Subcutaneous abdominal adipose tissue (tissue), 5 donors: ENCODE results near the gene GALNT12.

Experiments used
- H3K27ac ChIP-seq: one replicate; pipeline ENCODE4 v1.7.0; 2013; ENCODE audit warnings: low read depth, mild to moderate bottlenecking, inconsistent platforms, low read length, moderate library complexity
- H3K27me3 ChIP-seq, 5 donors: one replicate each; pipeline ENCODE4 v1.7.0; 2013; ENCODE audit warnings: low read length in 5 of 5, inconsistent platforms in 1 of 5; ENCODE audit not compliant: control insufficient read depth in 5 of 5, insufficient read depth in 4 of 5
- H3K36me3 ChIP-seq, 5 donors: one replicate each; pipeline ENCODE4 v1.7.0; 2013; ENCODE audit warnings: low read length in 5 of 5; ENCODE audit not compliant: control insufficient read depth in 5 of 5, insufficient read depth in 5 of 5
- H3K4me1 ChIP-seq, 5 donors: one replicate each; pipeline ENCODE4 v1.7.0; 2013; ENCODE audit warnings: low read length in 5 of 5, mild to moderate bottlenecking in 3 of 5, moderate library complexity in 1 of 5; ENCODE audit not compliant: control insufficient read depth in 5 of 5, insufficient read depth in 5 of 5
- H3K4me3 ChIP-seq, 5 donors: one replicate each; pipeline ENCODE4 v1.7.0; 2013; ENCODE audit warnings: low read length in 5 of 5, low read depth in 1 of 5
- H3K9ac ChIP-seq, 5 donors: one replicate each; pipeline ENCODE4 v1.7.0; 2013; ENCODE audit warnings: low read length in 5 of 5, mild to moderate bottlenecking in 4 of 5, moderate library complexity in 3 of 5
- H3K9me3 ChIP-seq, 5 donors: one replicate each; pipeline ENCODE4 v1.7.0; 2013; ENCODE audit warnings: low read length in 5 of 5; ENCODE audit not compliant: control insufficient read depth in 5 of 5
- donor health status: healthy.
- donor health status: healthy.
- donor health status: healthy.
- donor health status: healthy.
- donor health status: healthy.

Gene GALNT12

DNA sequence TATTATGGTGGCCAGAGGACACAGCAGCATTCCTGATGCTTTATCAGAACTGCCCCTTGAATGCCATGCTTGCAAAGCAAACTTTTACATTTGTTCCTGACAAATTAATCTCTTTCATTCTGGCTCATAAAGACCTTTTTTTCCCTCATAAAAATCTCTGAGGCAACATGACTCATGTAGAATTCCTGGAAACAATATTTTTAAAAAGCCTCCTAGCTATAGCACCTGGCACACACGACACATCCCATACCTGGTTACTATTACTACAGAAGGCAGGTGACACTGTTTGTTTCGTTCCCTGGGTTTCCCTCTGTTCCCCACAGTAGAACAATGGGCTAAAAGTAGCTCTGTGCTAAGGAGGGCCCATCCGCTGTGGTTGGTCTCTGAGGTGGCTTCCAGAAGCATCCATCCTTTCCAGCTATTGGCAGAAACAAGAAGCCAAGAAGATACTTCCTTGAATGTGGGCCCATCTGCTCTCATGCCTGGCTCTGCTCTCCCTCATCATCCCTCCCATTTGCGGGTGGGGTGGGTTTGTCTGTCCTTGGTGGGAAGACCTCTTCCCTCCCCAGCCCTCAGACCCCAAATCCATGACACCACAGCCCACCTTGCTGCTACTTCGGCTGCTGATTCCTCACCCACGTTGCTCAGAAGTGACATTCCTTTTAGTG, 59.1 kb downstream of the GALNT12 start:
- Histone ChIP-seq H3K4me1 (peaks cover 37 to 88% (median 75%) of the 10 kb centered on the region in 5 donors), H3K36me3 (no peaks in the 10 kb centered on the region), H3K27me3 (no peaks in the 10 kb centered on the region), H3K9me3 (no peaks in the 10 kb centered on the region), H3K9ac (no peak overlapping the region), H3K4me3 (peak overlapping the region in 2 of 5 donors; percentile 3 to 11), H3K27ac (peak overlapping the region; percentile 89)

DNA sequence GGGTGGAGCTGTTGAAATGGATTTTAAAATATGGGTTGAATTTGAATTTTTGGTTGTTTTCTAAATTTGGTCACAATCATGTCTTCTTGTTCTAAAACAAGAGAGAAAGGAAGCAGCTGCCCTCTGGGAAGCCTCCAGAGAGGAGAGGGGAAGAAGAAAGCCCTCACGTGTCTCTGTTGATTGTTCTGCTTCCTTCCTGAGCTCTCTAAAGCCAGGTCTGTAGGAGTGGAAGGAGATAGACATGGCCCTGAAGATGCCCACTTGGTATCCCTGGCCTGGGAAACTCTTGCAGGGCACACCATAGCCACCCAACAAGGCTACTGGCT, 59.6 kb downstream of the GALNT12 start:
- H3K4me3 ChIP-seq: peak overlapping the region in 3 of 5 donors; percentile 11 to 40 (median 24)
- H3K4me1 ChIP-seq: peaks cover 33 to 85% (median 70%) of the 10 kb centered on the region in 5 donors
- H3K9ac ChIP-seq: peak overlapping the region in 1 of 5 donors; percentile 1
- no peaks in the 10 kb centered on the region for H3K36me3 ChIP-seq
- H3K27ac ChIP-seq: peak overlapping the region; percentile 89
- no peaks in the 10 kb centered on the region for H3K9me3 ChIP-seq
- H3K27me3 ChIP-seq: no peaks in the 10 kb centered on the region

DNA sequence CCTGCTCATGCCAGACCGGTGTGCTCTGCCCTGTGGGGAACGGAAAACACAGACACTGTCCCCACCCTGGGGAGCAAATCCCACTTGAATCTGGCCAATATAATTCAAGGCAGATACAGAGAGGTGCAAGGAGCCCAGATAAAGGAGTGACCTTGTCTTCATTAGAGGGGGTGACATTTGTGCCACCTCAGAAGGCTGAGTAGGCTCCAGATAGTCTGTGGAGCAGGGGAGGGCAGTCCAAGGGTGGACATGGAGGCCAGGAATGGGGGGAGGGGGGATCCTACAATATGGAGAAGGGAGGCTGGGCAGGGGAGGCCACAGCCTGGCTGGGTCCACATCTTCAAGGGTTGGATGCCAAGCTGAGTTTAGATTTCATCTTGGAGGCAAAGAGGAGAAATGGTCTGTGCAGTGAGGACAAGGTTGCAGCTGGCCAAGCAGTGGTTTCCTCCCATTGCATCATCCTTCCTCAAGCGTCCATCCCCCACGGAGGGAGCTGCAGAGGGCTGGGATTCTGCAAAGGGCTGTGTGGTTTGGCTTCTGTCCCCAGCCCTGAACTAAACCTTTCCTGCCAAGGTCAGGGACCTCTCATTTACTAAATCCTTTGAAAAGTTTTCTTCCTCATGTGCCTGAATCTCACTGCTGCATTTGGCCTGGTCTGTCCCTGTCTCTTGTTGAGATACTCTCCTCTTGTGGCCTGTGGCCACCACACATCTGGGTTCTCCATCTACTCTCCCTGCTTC, 60.1 kb downstream of the GALNT12 start:
- no peaks in the 10 kb centered on the region for H3K9me3 ChIP-seq
- peak overlapping the region in 1 of 5 donors; percentile 1 for H3K9ac ChIP-seq
- peak overlapping the region in 2 of 5 donors; percentile 24 to 40 for H3K4me3 ChIP-seq
- H3K36me3 ChIP-seq: no peaks in the 10 kb centered on the region
- H3K4me1 ChIP-seq: peaks cover 29 to 81% (median 65%) of the 10 kb centered on the region in 5 donors
- H3K27me3 ChIP-seq: no peaks in the 10 kb centered on the region
- H3K27ac ChIP-seq: peak overlapping the region; percentile 89

DNA sequence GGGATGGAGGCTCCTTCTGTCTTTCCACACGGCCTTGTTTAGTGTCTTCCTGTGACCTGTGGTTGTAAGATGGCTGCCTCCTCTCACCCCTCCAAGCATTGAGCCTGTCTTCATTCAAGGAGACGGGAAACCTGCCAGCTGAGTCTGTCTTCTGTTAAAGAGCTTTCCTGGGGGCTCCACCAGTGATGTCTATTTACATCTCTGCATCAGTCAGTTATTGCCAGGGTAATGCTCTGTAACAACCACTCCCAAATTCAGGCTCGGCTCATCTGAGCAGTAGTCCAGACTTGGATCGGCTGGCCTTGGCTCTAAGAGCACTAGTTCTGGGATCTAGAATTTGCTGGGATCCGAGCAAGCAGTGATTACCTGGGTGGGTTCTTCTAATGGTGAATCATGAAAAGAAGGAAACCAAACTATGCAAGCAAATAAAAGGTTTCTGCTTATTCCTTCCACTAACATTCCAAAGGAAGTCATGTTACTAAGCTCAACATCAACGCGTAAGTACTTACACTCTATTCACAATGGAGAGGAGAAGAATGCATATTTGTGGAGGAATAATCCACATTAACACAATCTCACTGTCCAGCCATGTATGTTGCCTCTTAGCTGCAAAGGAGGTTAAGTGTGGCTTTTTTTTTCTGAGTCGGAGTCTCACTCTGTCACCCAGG, 61.7 kb downstream of the GALNT12 start:
- Histone ChIP-seq H3K27me3 (no peaks in the 10 kb centered on the region), H3K4me1 (peaks cover 22 to 82% (median 65%) of the 10 kb centered on the region in 5 donors), H3K4me3 (no peak overlapping the region), H3K9me3 (no peaks in the 10 kb centered on the region), H3K27ac (no peak overlapping the region), H3K36me3 (no peaks in the 10 kb centered on the region), H3K9ac (no peak overlapping the region)

DNA sequence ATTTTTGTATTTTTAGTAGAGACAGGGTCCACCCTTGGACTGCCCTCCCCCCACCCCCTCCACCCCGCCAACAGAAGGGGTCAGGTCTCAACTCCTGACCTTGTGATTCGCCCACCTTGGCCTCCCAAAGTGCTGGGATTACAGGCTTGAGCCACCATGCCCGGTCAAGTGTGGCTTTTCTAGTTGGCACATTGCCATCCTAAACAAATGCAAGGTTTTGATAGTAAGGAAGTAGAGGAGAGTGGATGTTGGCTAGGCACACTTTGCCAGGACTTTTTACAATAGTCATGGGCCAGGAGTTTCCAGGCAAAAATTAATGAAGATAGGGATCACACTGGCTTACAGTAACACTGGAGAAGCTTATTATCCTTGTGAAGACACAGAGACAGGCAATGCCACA, 62.4 kb downstream of the GALNT12 start:
- no peak overlapping the region for H3K9ac ChIP-seq
- peak overlapping the region; percentile 20 for H3K27ac ChIP-seq
- H3K4me3 ChIP-seq: no peak overlapping the region
- H3K9me3 ChIP-seq: no peaks in the 10 kb centered on the region
- no peaks in the 10 kb centered on the region for H3K27me3 ChIP-seq
- peaks cover 16 to 80% (median 65%) of the 10 kb centered on the region in 5 donors for H3K4me1 ChIP-seq
- H3K36me3 ChIP-seq: no peaks in the 10 kb centered on the region

DNA sequence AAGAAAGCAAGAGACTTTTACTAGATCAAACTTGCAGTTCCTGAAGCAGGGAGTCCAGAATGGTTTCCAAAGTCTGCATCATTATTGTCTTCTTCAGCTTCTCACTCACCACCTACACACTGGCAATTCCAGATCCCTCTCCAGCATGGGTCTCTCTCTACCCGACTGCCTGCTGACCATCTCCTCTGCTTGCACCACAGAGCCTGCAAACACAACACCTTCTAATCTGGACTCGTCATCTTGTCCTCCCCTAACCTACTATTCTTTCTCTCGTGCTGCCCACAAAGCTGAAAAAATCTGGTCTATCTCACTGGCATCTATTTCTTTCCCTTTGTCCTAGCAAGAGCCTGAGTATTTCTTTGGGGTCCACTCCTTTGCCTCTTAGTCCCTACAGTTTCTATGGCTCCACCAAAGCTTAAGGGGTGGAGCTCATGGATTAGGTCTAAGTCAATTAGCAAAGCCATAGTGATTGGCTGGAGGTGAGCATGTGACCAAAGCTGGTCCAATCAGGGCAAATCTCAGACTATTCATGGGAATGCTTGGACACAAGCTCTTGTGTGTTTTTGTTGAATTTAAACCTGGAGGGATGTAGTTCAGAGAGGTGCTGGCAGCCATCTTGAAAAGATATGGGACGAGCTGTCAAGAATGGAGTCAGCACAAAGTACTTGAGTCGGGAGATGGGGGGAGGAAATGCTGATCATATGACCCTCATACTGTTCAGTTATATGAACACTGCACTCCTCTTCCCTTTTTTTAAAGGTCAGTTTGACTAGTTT, 63.5 kb downstream of the GALNT12 start:
- Histone ChIP-seq H3K4me1 (peaks cover 16 to 69% (median 58%) of the 10 kb centered on the region in 5 donors), H3K27ac (no peak overlapping the region), H3K9ac (no peak overlapping the region), H3K27me3 (no peaks in the 10 kb centered on the region), H3K4me3 (no peak overlapping the region), H3K9me3 (no peaks in the 10 kb centered on the region), H3K36me3 (no peaks in the 10 kb centered on the region)

DNA sequence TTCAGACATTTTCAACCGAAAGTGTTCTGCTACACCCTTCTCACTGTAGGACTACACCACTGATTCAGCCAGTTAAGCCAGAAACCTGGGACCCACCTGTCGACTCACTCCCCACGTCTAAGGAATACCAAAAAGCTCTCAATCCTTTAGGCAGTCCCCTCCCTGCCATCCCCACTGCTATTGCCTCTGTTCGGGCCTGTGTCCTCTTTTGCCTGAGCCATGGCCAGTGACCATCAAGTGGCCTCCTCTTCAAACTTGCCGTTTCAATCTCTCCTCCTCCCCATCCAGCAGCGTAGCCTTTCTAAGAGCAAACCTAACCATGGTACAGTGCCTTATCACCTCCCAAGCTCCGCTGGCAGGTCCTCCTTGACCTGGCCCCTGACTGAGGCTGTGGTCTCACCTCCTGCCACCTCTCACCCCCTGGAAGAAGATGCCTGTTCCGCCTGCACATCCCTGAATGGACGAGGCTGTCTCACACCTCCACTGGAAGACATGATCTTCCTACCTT, 64.1 kb downstream of the GALNT12 start:
- Histone ChIP-seq H3K36me3 (no peaks in the 10 kb centered on the region), H3K27me3 (no peaks in the 10 kb centered on the region), H3K9me3 (no peaks in the 10 kb centered on the region), H3K9ac (no peak overlapping the region), H3K27ac (no peak overlapping the region), H3K4me1 (peaks cover 16 to 63% (median 53%) of the 10 kb centered on the region in 5 donors), H3K4me3 (no peak overlapping the region)

DNA sequence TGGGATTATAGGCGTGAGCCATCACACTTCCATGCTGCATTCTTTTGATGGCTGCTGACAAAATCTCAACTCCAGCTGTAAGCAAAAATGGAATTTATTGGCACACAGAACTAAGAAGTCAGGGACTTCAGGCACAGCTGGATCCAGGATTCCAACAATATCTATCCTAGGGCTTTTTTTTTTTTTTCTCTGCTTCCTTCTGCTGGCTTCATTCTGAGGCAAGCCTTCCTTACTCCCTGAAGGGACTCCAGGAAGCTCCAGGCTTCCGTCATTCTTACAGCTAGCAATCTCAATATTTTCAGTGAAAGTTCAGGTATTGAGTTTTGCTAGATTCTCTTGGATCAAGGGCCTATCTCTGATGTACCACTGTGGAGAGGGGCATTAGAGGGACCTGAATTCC, 66.1 kb downstream of the GALNT12 start:
- Histone ChIP-seq H3K9me3 (no peaks in the 10 kb centered on the region), H3K27ac (peak overlapping the region; percentile 16), H3K9ac (no peak overlapping the region), H3K4me3 (no peak overlapping the region), H3K4me1 (peaks cover 6 to 47% (median 38%) of the 10 kb centered on the region in 5 donors), H3K36me3 (no peaks in the 10 kb centered on the region), H3K27me3 (no peaks in the 10 kb centered on the region)

DNA sequence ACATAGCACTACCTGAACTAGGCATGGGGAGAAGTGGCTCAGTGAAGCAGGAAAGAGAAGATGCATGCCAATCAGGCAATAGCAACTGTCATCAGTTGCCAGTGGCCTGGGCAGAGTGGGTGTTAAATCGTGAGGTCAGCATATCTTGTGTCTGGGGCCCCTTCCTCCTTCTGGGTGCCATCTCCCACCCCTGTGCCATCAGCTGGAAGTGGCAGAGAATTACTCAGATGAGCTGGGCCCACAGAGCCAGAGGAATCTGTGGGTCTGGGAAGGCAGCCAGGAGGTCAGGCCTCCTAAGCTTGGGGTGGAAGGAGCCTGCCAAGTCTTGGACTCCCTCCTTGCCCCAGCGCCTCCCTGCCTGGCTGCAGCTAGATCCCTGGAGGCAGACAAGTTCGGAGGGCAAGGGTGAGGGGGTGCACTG, 66.5 kb downstream of the GALNT12 start:
- Histone ChIP-seq H3K27ac (peak overlapping the region; percentile 16), H3K4me3 (no peak overlapping the region), H3K27me3 (no peaks in the 10 kb centered on the region)

More for the DNA sequence above, 66.5 kb downstream of the GALNT12 start:
- no peaks in the 10 kb centered on the region for H3K36me3 ChIP-seq
- peaks cover 6 to 47% (median 41%) of the 10 kb centered on the region in 5 donors for H3K4me1 ChIP-seq
- H3K9ac ChIP-seq: no peak overlapping the region
- H3K9me3 ChIP-seq: no peaks in the 10 kb centered on the region
